ENCODE results near the gene BRD7.

DNA sequence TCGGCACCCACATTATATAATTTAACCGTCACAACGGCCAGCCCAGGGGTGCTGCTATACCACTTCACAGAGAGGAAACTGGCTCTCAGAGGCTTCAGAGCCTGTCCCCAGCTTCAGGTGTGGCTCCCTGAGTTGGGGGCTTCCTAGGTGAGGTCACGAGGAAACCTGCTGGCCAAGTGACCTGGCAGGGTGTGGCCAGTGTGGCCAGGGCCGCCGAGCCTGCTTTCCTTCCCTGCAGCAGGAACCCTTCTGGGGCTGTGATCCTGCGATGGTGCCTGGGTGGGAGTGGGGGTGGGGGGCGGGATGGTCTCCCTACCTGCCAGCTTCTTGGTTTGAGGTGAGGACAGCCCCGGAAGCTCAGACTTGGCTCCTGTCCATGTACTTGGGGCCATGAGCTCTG, 62.5 kb downstream of the BRD7 start:
- TF ChIP-seq, protein P1, sequence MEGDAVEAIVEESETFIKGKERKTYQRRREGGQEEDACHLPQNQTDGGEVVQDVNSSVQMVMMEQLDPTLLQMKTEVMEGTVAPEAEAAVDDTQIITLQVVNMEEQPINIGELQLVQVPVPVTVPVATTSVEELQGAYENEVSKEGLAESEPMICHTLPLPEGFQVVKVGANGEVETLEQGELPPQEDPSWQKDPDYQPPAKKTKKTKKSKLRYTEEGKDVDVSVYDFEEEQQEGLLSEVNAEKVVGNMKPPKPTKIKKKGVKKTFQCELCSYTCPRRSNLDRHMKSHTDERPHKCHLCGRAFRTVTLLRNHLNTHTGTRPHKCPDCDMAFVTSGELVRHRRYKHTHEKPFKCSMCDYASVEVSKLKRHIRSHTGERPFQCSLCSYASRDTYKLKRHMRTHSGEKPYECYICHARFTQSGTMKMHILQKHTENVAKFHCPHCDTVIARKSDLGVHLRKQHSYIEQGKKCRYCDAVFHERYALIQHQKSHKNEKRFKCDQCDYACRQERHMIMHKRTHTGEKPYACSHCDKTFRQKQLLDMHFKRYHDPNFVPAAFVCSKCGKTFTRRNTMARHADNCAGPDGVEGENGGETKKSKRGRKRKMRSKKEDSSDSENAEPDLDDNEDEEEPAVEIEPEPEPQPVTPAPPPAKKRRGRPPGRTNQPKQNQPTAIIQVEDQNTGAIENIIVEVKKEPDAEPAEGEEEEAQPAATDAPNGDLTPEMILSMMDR (IDR thresholded peaks at IDR 0.05; ENCODE audit: low read depth, low read length) = no peak
- TF ChIP-seq EZH2phosphoT487 (IDR thresholded peaks at IDR 0.05; ENCODE audit: low read depth) = no peak
